ENCODE data around the gene RALGPS1.

GRCh38 chr9:127262602-127263001 lies 348.0 kb downstream of the RALGPS1 start:
- TF ChIP-seq, protein P1, sequence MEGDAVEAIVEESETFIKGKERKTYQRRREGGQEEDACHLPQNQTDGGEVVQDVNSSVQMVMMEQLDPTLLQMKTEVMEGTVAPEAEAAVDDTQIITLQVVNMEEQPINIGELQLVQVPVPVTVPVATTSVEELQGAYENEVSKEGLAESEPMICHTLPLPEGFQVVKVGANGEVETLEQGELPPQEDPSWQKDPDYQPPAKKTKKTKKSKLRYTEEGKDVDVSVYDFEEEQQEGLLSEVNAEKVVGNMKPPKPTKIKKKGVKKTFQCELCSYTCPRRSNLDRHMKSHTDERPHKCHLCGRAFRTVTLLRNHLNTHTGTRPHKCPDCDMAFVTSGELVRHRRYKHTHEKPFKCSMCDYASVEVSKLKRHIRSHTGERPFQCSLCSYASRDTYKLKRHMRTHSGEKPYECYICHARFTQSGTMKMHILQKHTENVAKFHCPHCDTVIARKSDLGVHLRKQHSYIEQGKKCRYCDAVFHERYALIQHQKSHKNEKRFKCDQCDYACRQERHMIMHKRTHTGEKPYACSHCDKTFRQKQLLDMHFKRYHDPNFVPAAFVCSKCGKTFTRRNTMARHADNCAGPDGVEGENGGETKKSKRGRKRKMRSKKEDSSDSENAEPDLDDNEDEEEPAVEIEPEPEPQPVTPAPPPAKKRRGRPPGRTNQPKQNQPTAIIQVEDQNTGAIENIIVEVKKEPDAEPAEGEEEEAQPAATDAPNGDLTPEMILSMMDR (IDR thresholded peaks at IDR 0.05), result no peak
- TF ChIP-seq POLR2AphosphoS5 (IDR thresholded peaks at IDR 0.05) (no peak), POLR2A (IDR thresholded peaks at IDR 0.05; ENCODE audit: low read depth) (no peak)
